Suppressor macrophage treated with lipopolysaccharide for 1 hour (primary cell): ENCODE data around the gene CYP1A2.
"Not testable (repeated sequence)": the region's sequence is repeated elsewhere in the genome, so short reads cannot be mapped to it uniquely, and the experiment has no call there.

Experiments
- DNase-seq, 3 donors: peaks; one replicate each; pipeline ENCODE4 v3.0.0-alpha.2; 2020 to 2022

Gene CYP1A2

GRCh38 chr15:74777769-74778598 is 29.3 kb downstream of the CYP1A2 start:
- peak; percentile 65 to 76 (median 67) for DNase-seq

GRCh38 chr15:74778599-74778970 is 29.9 kb downstream of the CYP1A2 start:
- no peak for DNase-seq

GRCh38 chr15:74779162-74779648 is 30.6 kb downstream of the CYP1A2 start:
- DNase-seq = no peak

- DNase-seq = peak; percentile 72 to 77 (median 74)
Measured at GRCh38 chr15:74780523-74781430, 32.1 kb downstream of the CYP1A2 start.

GRCh38 chr15:74781431-74782258 is 33.0 kb downstream of the CYP1A2 start, which contains the start of gene CSK:
Gene CSK, plus strand, starts transcription at chr15:74782080. Its CDS starts 16,218 bp downstream, at chr15:74798298.
- DNase-seq = peak; percentile 90 to 97 (median 94)

GRCh38 chr15:74782259-74783071 is 33.8 kb downstream of the CYP1A2 start:
- DNase-seq = peak; percentile 60 to 86 (median 71)

- DNase-seq = peak; percentile 70 to 78 (median 71)
Measured at GRCh38 chr15:74783072-74783807, 34.6 kb downstream of the CYP1A2 start.

GRCh38 chr15:74783808-74784175 is 35.1 kb downstream of the CYP1A2 start:
- DNase-seq = peak in 1 of 3 donors; percentile 26

GRCh38 chr15:74784426-74785193 is 36.0 kb downstream of the CYP1A2 start:
- peak; percentile 51 to 95 (median 87) for DNase-seq

GRCh38 chr15:74785194-74786032 is 36.8 kb downstream of the CYP1A2 start:
- DNase-seq = no peak

GRCh38 chr15:74786081-74786480 is 37.4 kb downstream of the CYP1A2 start:
- not testable (repeated sequence) for DNase-seq

GRCh38 chr15:74786551-74787165 is 38.0 kb downstream of the CYP1A2 start:
- DNase-seq = peak; percentile 64 to 79 (median 79)

- DNase-seq = peak; percentile 89 to 96 (median 91)
Measured at GRCh38 chr15:74787251-74788041, 38.8 kb downstream of the CYP1A2 start.

GRCh38 chr15:74788042-74788682 is 39.5 kb downstream of the CYP1A2 start:
- peak; percentile 51 to 61 (median 54) for DNase-seq

- no peak for DNase-seq
Measured at GRCh38 chr15:74788683-74789151, 40.1 kb downstream of the CYP1A2 start.

- DNase-seq = no peak
Measured at GRCh38 chr15:74789171-74789631, 40.6 kb downstream of the CYP1A2 start.

GRCh38 chr15:74789741-74790079 is 41.1 kb downstream of the CYP1A2 start:
- no peak for DNase-seq
